Measurements from ENCODE around the gene INPP4A. TPM values are rescaled to one million over a fixed set of nuclear protein-coding genes. Genes with fewer than 3 reads are reported as not detected.

INPP4A gene
- total RNA-seq, 2 donors from 2014 or later, result 10.9 to 12.2 TPM

DNA sequence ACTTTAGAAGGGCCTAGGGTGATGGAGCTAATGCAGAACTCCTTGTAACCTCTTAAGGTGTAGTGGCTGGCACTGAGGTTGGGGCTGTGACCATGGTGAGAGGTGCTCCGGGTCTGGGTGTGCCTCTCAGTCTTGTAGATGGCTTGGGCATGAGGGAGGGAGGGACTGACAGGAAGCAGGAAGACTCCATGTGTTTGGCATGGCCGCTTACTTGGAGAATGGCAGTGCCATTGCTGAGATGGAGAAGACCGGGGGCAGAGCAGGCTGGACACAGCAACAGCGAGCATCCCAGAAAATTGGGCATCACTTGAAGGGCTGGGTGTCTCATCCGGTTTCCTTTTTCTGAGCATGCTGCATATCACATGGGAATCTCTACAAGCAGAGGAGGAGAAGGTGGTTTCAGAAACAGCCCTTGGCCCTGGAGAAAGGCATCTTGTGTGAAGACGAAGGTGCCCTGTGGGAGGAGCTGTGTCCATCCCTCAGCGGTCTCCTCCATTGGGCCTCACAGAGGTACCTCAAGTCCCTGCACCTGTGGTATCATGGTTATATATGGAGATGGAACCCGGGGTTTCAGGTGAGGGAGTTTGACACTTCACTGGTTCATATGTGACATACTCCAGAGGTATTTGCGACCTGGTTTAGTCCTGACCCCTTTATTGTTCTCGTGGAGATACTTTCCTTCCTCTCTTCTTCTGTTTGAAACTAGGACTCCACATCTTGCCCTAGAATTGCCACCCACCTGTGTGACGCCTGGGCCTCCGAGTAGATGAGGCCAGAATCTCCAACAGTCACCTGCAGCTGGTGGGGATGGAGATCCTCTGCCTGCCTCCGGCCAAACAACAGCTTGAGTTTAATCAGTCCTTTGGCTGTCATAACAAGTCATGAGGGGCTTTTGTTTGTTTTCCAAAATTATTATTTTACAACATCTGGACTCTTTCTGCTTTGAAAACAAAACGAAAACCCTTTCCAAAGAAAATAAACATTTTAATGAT is 45.6 kb downstream of the INPP4A start:
- intact Hi-C loops (cut with DNase I), result no loop called here
- DNase-seq (no peak), ATAC-seq (no peak)
- peaks cover 22% of the 10 kb centered on the region for H3K4me1 ChIP-seq
- H3K27ac ChIP-seq, result no peak overlapping the region
- no peaks in the 10 kb centered on the region for H3K36me3 ChIP-seq (replicated peaks in 1 of 2; ENCODE audit: insufficient read depth in 1 of 2, low read depth in 2 of 2)
- no peak overlapping the region for H3K4me3 ChIP-seq
- no peaks in the 10 kb centered on the region for H3K27me3 ChIP-seq
- no peaks in the 10 kb centered on the region for H3K9me3 ChIP-seq
- TF ChIP-seq, protein P1, sequence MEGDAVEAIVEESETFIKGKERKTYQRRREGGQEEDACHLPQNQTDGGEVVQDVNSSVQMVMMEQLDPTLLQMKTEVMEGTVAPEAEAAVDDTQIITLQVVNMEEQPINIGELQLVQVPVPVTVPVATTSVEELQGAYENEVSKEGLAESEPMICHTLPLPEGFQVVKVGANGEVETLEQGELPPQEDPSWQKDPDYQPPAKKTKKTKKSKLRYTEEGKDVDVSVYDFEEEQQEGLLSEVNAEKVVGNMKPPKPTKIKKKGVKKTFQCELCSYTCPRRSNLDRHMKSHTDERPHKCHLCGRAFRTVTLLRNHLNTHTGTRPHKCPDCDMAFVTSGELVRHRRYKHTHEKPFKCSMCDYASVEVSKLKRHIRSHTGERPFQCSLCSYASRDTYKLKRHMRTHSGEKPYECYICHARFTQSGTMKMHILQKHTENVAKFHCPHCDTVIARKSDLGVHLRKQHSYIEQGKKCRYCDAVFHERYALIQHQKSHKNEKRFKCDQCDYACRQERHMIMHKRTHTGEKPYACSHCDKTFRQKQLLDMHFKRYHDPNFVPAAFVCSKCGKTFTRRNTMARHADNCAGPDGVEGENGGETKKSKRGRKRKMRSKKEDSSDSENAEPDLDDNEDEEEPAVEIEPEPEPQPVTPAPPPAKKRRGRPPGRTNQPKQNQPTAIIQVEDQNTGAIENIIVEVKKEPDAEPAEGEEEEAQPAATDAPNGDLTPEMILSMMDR (IDR thresholded peaks at IDR 0.05), result no peak
- TF ChIP-seq POLR2A (IDR thresholded peaks at IDR 0.05), result no peak
- WGBS, 2 donors, result 89 to 91% methylated on average over 14 of the region's 14 CpGs

DNA sequence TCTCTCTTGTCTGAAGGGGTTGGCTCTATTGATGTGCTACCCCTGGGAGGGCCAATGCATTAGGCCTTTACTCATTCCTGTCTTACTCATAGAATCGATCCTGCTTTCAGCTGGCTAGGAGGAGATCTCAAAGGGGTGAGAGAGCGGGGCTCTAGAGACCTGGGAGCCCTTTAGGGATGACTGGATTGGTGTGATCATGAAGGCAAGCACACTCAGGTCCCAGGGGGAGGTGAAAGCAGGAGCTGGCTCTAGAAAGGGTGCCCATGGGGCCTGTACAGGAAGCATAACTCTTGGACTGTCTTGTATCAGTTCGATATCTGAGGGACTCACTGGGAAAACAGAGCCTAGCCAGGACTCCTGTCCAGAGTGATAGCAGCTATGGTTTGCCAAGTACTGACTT is 47.8 kb downstream of the INPP4A start:
- no peaks in the 10 kb centered on the region for H3K36me3 ChIP-seq (replicated peaks in 1 of 2; ENCODE audit: insufficient read depth in 1 of 2, low read depth in 2 of 2)
- no peaks in the 10 kb centered on the region for H3K9me3 ChIP-seq
- WGBS, 2 donors, result 75 to 90% methylated on average over 3 of the region's 3 CpGs
- H3K27ac ChIP-seq, result no peak overlapping the region
- peaks cover 13% of the 10 kb centered on the region for H3K4me1 ChIP-seq
- TF ChIP-seq POLR2A (IDR thresholded peaks at IDR 0.05), result no peak
- TF ChIP-seq, protein P1 (IDR thresholded peaks at IDR 0.05), result no peak
- DNase-seq (no peak), ATAC-seq (no peak)
- no peak overlapping the region for H3K4me3 ChIP-seq
- intact Hi-C loops (cut with DNase I), result no loop called here
- H3K27me3 ChIP-seq, result no peaks in the 10 kb centered on the region

DNA sequence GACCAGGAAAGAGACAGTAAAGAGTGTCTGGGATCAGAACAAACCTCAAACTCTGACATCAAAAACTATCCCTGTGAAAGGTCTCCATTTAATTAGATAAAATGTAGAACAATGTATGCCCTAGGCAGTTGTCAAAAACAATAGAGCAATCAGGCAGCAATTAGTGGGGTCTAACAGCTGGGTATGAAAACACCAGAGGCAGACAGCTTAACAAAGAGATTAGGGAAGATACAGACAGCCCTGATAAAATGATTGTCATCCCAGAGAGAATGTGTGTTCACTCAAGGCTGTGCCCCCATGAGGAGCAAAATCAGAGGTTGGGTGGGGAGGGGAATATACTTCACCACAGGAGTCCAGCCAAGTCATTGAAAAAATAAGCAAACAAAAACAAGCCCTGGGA is 50.0 kb downstream of the INPP4A start:
- Histone ChIP-seq H3K36me3 (replicated peaks in 1 of 2; ENCODE audit: insufficient read depth in 1 of 2, low read depth in 2 of 2) (no peaks in the 10 kb centered on the region), H3K27me3 (no peaks in the 10 kb centered on the region), H3K9me3 (no peaks in the 10 kb centered on the region), H3K4me1 (no peaks in the 10 kb centered on the region), H3K27ac (no peak overlapping the region), H3K4me3 (no peak overlapping the region)
- no peak for TF ChIP-seq POLR2A (IDR thresholded peaks at IDR 0.05)
- TF ChIP-seq, protein P1 (IDR thresholded peaks at IDR 0.05), result no peak
- DNase-seq (no peak), ATAC-seq (no peak)
- intact Hi-C loops (cut with DNase I), result no loop called here

DNA sequence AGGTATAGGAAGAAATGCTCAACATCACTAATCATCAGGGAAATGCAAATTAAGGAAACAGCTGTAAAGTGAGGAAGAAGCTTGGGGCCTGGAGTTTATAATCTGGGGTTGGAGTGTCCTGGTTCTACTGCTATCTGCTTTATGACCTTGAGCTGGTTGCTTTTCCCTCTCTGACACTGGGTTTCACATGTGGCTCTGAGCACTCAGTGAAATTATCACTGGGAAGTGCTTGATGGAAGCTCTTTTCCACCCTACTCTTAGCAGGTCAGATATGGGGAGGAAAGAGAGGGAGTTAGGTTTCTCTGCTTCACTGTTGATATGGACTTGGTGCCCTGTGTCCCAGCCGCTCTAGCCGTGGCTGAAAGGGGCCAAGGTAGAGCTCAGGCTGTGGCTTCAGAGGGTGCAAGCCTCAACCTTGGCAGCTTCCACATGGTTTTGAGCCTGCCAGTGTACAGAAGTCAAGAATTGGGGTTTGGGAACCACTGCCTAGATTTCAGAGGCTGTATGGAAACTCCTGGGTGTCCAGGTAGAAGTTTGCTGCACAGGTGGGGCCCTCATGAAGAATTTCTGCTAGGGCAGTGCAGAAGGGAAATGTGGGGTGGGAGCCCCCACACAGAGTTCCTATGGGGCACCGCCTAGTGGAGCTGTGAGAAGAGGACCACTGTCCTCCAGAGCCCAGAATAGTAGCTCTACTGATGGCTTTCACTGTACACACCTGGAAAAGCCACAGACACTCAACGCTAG is 52.3 kb downstream of the INPP4A start:
- Histone ChIP-seq H3K27me3 (no peaks in the 10 kb centered on the region), H3K9me3 (no peaks in the 10 kb centered on the region), H3K36me3 (replicated peaks in 1 of 2; ENCODE audit: insufficient read depth in 1 of 2, low read depth in 2 of 2) (no peaks in the 10 kb centered on the region), H3K4me3 (no peak overlapping the region), H3K4me1 (no peaks in the 10 kb centered on the region), H3K27ac (no peak overlapping the region)
- no peak for DNase-seq
- no peak for ATAC-seq
- whole genome bisulfite sequencing, 2 donors, result 97 to 99% methylated on average over 4 of the region's 4 CpGs
- TF ChIP-seq, protein P1 (IDR thresholded peaks at IDR 0.05), result no peak
- no peak for TF ChIP-seq POLR2A (IDR thresholded peaks at IDR 0.05)
- intact Hi-C loops (cut with DNase I), result no loop called here
